Endodermal cell (in vitro differentiated cells): ENCODE measurements around the gene AKR1C4. TPM values are rescaled to one million over a fixed set of nuclear protein-coding genes. Genes with fewer than 3 reads are reported as not detected.

ENCODE experiments used
- DNase-seq: peaks from one replicate; pipeline ENCODE4 v3.0.0-alpha.2; 2017
- H3K27ac ChIP-seq: 2 replicates; pipeline ENCODE4 v1.5.1; 2013; ENCODE audit warnings: mild to moderate bottlenecking, low read depth, low read length, moderate library complexity
- H3K27me3 ChIP-seq: 2 replicates; pipeline ENCODE4 v1.6.1; 2013; ENCODE audit warnings: mild to moderate bottlenecking, low read length, moderate library complexity; ENCODE audit not compliant: insufficient read depth, control insufficient read depth, poor library complexity, severe bottlenecking
- H3K36me3 ChIP-seq: 2 replicates; pipeline ENCODE4 v1.7.0; 2013; ENCODE audit warnings: mild to moderate bottlenecking, low read length, moderate library complexity; ENCODE audit not compliant: control insufficient read depth, insufficient read depth
- H3K4me1 ChIP-seq: one replicate; pipeline ENCODE4 v1.7.0; 2013; ENCODE audit warnings: low read length; ENCODE audit not compliant: control insufficient read depth, insufficient read depth
- H3K4me3 ChIP-seq: 2 replicates; pipeline ENCODE4 v1.5.1; 2013; ENCODE audit warnings: mild to moderate bottlenecking, low read length, moderate library complexity
- H3K9ac ChIP-seq: 2 replicates; pipeline ENCODE4 v1.6.1; 2013; ENCODE audit warnings: mild to moderate bottlenecking, low read length, moderate library complexity; ENCODE audit not compliant: poor library complexity, severe bottlenecking; ENCODE audit errors: extremely low read depth
- H3K9me3 ChIP-seq: 2 replicates; pipeline ENCODE4 v1.6.1; 2013; ENCODE audit warnings: mild to moderate bottlenecking, low read length, moderate library complexity; ENCODE audit not compliant: control insufficient read depth
- H3K27ac Mint-ChIP-seq: 2 replicates; pipeline ENCODE4 v1.8.0; 2020; ENCODE audit warnings: mixed read lengths
- H3K27me3 Mint-ChIP-seq: 2 replicates; pipeline ENCODE4 v1.8.0; 2021; ENCODE audit warnings: mild to moderate bottlenecking, mixed read lengths; ENCODE audit not compliant: insufficient read depth
- H3K36me3 Mint-ChIP-seq: 2 replicates; pipeline ENCODE4 v1.8.0; 2020; ENCODE audit warnings: low read depth, mixed read lengths
- H3K4me1 Mint-ChIP-seq: 2 replicates; pipeline ENCODE4 v1.8.0; 2020; ENCODE audit warnings: mixed read lengths
- H3K4me3 Mint-ChIP-seq: 2 replicates; pipeline ENCODE4 v1.8.0; 2020; ENCODE audit warnings: mild to moderate bottlenecking, moderate library complexity, mixed read lengths
- H3K9me3 Mint-ChIP-seq: 2 replicates; pipeline ENCODE4 v1.8.0; 2020; ENCODE audit warnings: mild to moderate bottlenecking, mixed read lengths
- CTCF ChIP-seq: fragments of 200-600 bp; sonication (generic); conservative IDR thresholded peaks from 2 replicates; pipeline ENCODE4 v1.5.0; 2021; ENCODE audit warnings: antibody characterized with exemption, mild to moderate bottlenecking
- WGBS, 2 experiments: methylation state at CpG; one replicate each; pipeline versions ENCODE4 v1.1.5 to v1.1.7; 2013; ENCODE audit warnings: missing lambda C conversion rate in 2 of 2, mixed read lengths in 1 of 2; ENCODE audit not compliant: insufficient coverage in 1 of 2, insufficient read length in 1 of 2; 5-methylcytosine and 5-hydroxymethylcytosine counted together
- long read RNA-seq, 4 experiments: library from polyadenylated mRNA in 2 of 4; library from RNA in 1 of 4; library from capped mRNA in 1 of 4; stranded (forward) in 3 of 4; unstranded in 1 of 4; transcript quantifications; one replicate each; pipeline ENCODE4 v2.0.0, GENCODE V29; 2020 to 2021; ENCODE audit warnings: inconsistent platforms in 1 of 4
- polyA plus RNA-seq, 2 experiments: library from polyadenylated mRNA; stranded (reverse); fragments of 50-300 nt; gene quantifications; one replicate each; pipeline ENCODE4 v1.2.3, GENCODE V29; 2013
- total RNA-seq, 2 donors: library from RNA; stranded (reverse); fragmentation: NEBNext Ultra II Directional in 1 of 2; extraction: Animal tissue kit (Norgen Biotek cat#: 25700) in 1 of 2; gene quantifications; 2 replicates in 1 of 2; 3 replicates in 1 of 2; pipeline ENCODE4 v1.2.1, GENCODE V29; 2021

The AKR1C4 gene
- total RNA-seq = not detected
- polyA plus RNA-seq (2013, experiment 1 of 2) = not detected
- polyA plus RNA-seq (2013, experiment 2 of 2) = not detected
- long read RNA-seq, experiment 1 = 0 reads
- long read RNA-seq, experiment 2 = 0 reads
- long read RNA-seq, experiment 3 = 0 reads
- long read RNA-seq, experiment 4 = 0 reads

GRCh38 chr10:5196702-5197113 lies at the start of gene AKR1C4:
AKR1C4 (plus strand) TSS chr10:5196837; CDS start chr10:5196868, 31 bp downstream.
- no peaks in the 10 kb centered on the region for H3K36me3 ChIP-seq
- H3K9me3 ChIP-seq = no peaks in the 10 kb centered on the region
- no peak within 1 kb of the TSS for H3K27ac ChIP-seq
- H3K4me3 Mint-ChIP-seq = no peak within 1 kb of the TSS
- H3K4me1 Mint-ChIP-seq = no peaks in the 10 kb centered on the region
- DNase-seq = no peak
- TF ChIP-seq CTCF = no peak
- no peak within 1 kb of the TSS for H3K4me3 ChIP-seq
- H3K27me3 Mint-ChIP-seq = no peaks in the 10 kb centered on the region
- no peak within 1 kb of the TSS for H3K9ac ChIP-seq
- H3K27me3 ChIP-seq = no peaks in the 10 kb centered on the region
- no peaks in the 10 kb centered on the region for H3K36me3 Mint-ChIP-seq
- no peak within 1 kb of the TSS for H3K27ac Mint-ChIP-seq
- no peaks in the 10 kb centered on the region for H3K4me1 ChIP-seq
- H3K9me3 Mint-ChIP-seq = peaks cover 7% of the 10 kb centered on the region
- 82 to 92% methylated on average over 3 to 4 of the region's 4 CpGs for WGBS, 2 experiments

- H3K9me3 Mint-ChIP-seq = peaks cover 56% of the 10 kb centered on the region
- peaks cover 2% of the 10 kb centered on the region for H3K4me1 Mint-ChIP-seq
- H3K27ac Mint-ChIP-seq = no peak overlapping the region
- Histone ChIP-seq H3K9ac (no peak overlapping the region), H3K4me3 (no peak overlapping the region), H3K36me3 (no peaks in the 10 kb centered on the region), H3K27me3 (no peaks in the 10 kb centered on the region), H3K9me3 (peaks cover 17% of the 10 kb centered on the region), H3K4me1 (no peaks in the 10 kb centered on the region), H3K27ac (no peak overlapping the region)
- 90% methylated on average over 2 to 5 of the region's 5 CpGs for WGBS, 2 experiments
- H3K4me3 Mint-ChIP-seq = no peak overlapping the region
- TF ChIP-seq CTCF = no peak
- no peak for DNase-seq
- H3K27me3 Mint-ChIP-seq = no peaks in the 10 kb centered on the region
- H3K36me3 Mint-ChIP-seq = no peaks in the 10 kb centered on the region
Observed at GRCh38 chr10:5146920-5147254, 49.8 kb upstream of the AKR1C4 start.

- no peak overlapping the region for H3K27ac Mint-ChIP-seq
- no peak overlapping the region for H3K4me3 Mint-ChIP-seq
- no peak overlapping the region for H3K27ac ChIP-seq
- no peak overlapping the region for H3K4me3 ChIP-seq
- DNase-seq = no peak
- no peaks in the 10 kb centered on the region for H3K4me1 ChIP-seq
- H3K9ac ChIP-seq = no peak overlapping the region
- WGBS, 2 experiments = 84 to 90% methylated on average over 3 to 5 of the region's 5 CpGs
- no peak for TF ChIP-seq CTCF
- H3K9me3 ChIP-seq = peaks cover 20% of the 10 kb centered on the region
- no peaks in the 10 kb centered on the region for H3K27me3 Mint-ChIP-seq
- H3K4me1 Mint-ChIP-seq = peaks cover 2% of the 10 kb centered on the region
- H3K36me3 ChIP-seq = no peaks in the 10 kb centered on the region
- H3K36me3 Mint-ChIP-seq = no peaks in the 10 kb centered on the region
- no peaks in the 10 kb centered on the region for H3K27me3 ChIP-seq
- peaks cover 58% of the 10 kb centered on the region for H3K9me3 Mint-ChIP-seq
Observed at GRCh38 chr10:5147255-5147980, 49.2 kb upstream of the AKR1C4 start.
